Measurements from ENCODE around the gene FRAT2.
"Not testable (repeated sequence)": the region's sequence is repeated elsewhere in the genome, so short reads cannot be mapped to it uniquely, and the experiment has no call there.

FRAT2 gene

DNA sequence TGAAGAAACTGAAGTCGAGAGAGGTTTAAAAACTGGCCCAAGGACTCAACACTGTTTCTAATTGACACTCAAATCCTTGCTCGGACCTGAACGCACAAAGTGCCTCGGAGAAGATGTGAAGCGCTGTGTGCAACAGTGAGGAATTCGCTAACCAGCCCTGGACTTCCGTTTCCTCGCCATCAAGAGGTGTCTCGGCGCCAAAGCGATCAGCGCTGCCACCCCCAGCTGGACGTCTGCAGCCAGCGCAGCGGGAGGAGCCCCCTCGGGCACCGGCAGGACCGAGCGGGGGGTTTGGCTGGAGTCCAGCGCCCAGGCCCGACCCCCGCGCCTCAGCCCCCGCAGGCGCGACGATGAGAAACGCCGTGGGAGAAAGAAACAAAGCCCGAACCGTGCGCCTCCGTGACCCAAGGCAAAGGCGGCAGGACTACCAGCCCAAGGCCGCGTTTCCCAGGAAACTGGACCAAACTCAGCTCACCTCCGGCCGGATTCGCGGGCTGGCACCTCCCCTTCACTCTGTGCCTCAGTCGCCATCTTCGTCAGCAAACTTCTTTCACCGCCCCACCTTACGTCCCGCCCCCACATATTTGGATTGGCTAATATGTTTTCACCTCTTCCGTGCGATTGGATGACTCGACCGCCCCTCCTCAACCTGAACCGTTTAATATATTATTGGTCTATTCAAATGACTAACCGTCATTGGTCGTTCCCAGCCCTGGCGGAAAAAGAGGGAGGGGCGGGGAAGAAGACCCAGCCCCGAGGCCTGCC lies 42.2 kb downstream of the FRAT2 start, which contains the start of gene ARHGAP19:
ARHGAP19 (minus strand) TSS at position 541 of the 765 bp plus-strand sequence; CDS start at position 531, 10 bp downstream.
- peak; percentile 73 to 84 for DNase-seq (ENCODE audit: low read depth in 2 of 2, low spot score in 1 of 2)

DNA sequence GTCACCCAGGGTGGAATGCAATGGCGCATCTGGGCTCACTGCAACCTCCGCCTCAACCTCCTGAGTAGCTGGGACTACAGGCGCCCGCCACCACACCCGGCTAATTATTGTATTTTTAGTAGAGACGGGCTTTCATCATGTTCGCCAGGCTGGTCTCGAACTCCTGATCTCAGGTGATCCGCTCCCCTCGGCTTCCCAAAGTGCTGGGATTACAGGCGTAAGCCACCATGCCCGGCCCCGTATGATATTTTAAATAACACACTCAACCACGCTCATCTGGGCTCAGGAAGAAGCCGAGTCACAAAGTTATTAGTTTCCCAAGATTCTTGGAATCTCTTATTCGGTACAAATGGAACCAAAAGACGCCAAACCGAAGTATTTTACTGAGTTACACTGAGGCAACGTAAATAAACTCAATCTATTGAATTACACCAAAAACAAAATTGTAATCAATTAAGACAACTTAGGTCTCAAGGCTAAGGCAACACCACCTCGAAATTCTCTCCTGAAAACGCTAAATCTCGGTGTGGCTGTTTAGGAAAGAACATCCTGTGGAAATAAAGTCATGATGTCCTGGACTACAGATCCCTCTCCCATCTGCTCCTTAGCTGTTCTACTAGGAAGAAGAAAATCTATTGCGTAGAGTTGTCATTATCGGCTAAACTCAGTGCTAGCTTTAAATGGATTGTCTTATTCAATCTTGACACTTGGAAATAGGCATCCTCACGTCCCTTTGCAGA lies 43.0 kb downstream of the FRAT2 start:
- DNase-seq (ENCODE audit: low read depth in 2 of 2, low spot score in 1 of 2): no peak

DNA sequence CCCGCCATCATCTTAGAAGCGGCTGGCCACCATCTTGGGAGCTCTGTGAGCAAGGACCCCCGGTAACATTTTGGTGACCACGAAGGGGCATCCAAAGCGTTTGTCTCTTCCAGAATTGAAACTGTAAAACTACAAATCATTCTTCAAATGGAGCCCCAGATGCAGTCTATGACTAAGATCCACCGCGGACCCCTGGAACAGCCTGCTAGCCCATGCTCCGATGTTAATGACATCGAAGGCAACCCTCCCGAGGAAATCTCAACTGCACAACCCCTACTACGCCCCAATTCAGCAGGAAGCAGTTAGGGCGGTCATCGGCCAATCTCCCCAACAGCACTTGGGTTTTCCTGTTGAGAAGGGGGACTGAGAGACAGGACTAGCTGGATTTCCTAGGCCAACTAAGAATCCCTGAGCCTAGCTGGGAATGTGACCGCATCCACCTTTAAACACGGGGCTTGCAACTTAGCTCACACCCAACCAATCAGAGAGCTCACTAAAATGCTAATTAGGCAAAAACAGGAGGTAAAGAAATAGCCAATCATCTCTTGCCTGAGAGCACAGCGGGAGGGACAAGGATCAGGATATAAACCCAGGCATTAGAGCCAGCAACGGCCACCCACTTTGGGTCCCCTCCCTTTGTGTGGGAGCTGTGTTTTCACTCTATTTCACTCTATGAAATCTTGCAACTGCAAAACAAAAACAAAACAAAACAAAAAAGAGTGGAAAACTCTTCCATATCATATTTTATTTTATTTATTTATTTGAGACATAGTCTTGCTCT lies 43.8 kb downstream of the FRAT2 start:
- not testable (repeated sequence) for DNase-seq (ENCODE audit: low read depth in 2 of 2, low spot score in 1 of 2)

DNA sequence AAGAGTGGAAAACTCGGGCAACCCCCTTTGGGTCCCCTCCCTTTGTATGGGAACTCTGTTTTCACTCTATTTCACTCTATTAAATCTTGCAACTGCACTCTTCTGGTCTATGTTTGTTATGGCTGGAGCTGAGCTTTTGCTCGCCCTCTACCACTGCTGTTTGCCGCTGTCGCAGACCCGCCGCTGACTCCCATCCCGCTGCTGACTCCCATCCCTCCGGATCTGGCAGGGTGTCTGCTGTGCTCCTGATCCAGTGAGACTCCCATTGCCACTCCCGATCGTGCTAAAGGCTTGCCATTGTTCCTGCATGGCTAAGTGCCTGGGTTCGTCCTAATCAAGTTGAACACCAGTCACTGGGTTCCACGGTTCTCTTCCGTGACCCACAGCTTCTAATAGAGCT lies 44.5 kb downstream of the FRAT2 start:
- not testable (repeated sequence) for DNase-seq (ENCODE audit: low read depth in 2 of 2, low spot score in 1 of 2)
